Lower lobe of right lung (tissue), 2 donors: ENCODE data around the gene WNK1. TPM values are rescaled to one million over a fixed set of nuclear protein-coding genes. Genes with fewer than 3 reads are reported as not detected.

Experiments
- ATAC-seq, 2 donors: fragments of 200-7000 bp; cut with Tn5 transposase; one replicate each; pipeline ENCODE4 v1.9.1; 2020 to 2022; ENCODE audit warnings: mild to moderate bottlenecking in 2 of 2, moderate library complexity in 2 of 2
- DNase-seq: peaks from one replicate; pipeline ENCODE4 v3.0.0-alpha.2; 2020
- H3K27ac ChIP-seq: fragments of 200-600 bp; one replicate; pipeline ENCODE4 v1.8.0; 2022
- H3K27me3 ChIP-seq: fragments of 200-600 bp; one replicate; pipeline ENCODE4 v1.8.0; 2022; ENCODE audit warnings: low read depth
- H3K36me3 ChIP-seq: fragments of 200-600 bp; one replicate; pipeline ENCODE4 v1.8.0; 2022; ENCODE audit warnings: mild to moderate bottlenecking
- H3K4me1 ChIP-seq: fragments of 200-600 bp; one replicate; pipeline ENCODE4 v1.8.0; 2022
- H3K4me3 ChIP-seq: fragments of 200-600 bp; one replicate; pipeline ENCODE4 v1.8.0; 2022; ENCODE audit warnings: mild to moderate bottlenecking
- H3K9me3 ChIP-seq: fragments of 200-600 bp; one replicate; pipeline ENCODE4 v1.8.0; 2022
- CTCF ChIP-seq: fragments of 200-600 bp; IDR thresholded peaks from one replicate; pipeline ENCODE4 v1.8.0; 2022; ENCODE audit warnings: antibody characterized with exemption, mild to moderate bottlenecking
- intact Hi-C: fragments of 100-400 bp; cut with DNase I; formaldehyde crosslinking; loops from one replicate; pipeline ENCODE4 v1.11.0; 2022
- total RNA-seq: library from RNA; stranded (reverse); fragmentation: NEBNext Ultra II Directional; extraction: Animal tissue kit (Norgen Biotek cat#: 25700); gene quantifications from one replicate; pipeline ENCODE4 v1.2.1, GENCODE V29; 2021
- donor health status: DM: no; HTN: yes; CAD: no; lungs with severe emphysema.

Gene WNK1
- total RNA-seq, 1 donor from 2014 or later: 206 TPM

GRCh38 chr12:896031-896430 is 143.7 kb downstream of the WNK1 start:
- ATAC-seq: no peak
- intact Hi-C loops: no loop called here
- peaks cover 99% of the 10 kb centered on the region for H3K36me3 ChIP-seq

GRCh38 chr12:897386-897785 is 145.0 kb downstream of the WNK1 start:
- no peaks in the 10 kb centered on the region for H3K9me3 ChIP-seq
- ATAC-seq (no peak), DNase-seq (no peak)
- no peaks in the 10 kb centered on the region for H3K27me3 ChIP-seq
- peaks cover 99% of the 10 kb centered on the region for H3K36me3 ChIP-seq
- no peak overlapping the region for H3K27ac ChIP-seq
- no peaks in the 10 kb centered on the region for H3K4me1 ChIP-seq
- intact Hi-C loops: no loop called here
- H3K4me3 ChIP-seq: no peak overlapping the region
- TF ChIP-seq CTCF: no peak

More at GRCh38 chr12:896031-896430, 143.7 kb downstream of the WNK1 start:
- Histone ChIP-seq H3K27me3 (no peaks in the 10 kb centered on the region), H3K4me1 (no peaks in the 10 kb centered on the region), H3K27ac (no peak overlapping the region), H3K4me3 (no peak overlapping the region), H3K9me3 (no peaks in the 10 kb centered on the region)
- TF ChIP-seq CTCF: no peak
- no peak for DNase-seq

GRCh38 chr12:902581-902980 is 150.2 kb downstream of the WNK1 start:
- no peaks in the 10 kb centered on the region for H3K9me3 ChIP-seq
- H3K27ac ChIP-seq: no peak overlapping the region
- H3K4me1 ChIP-seq: no peaks in the 10 kb centered on the region
- H3K27me3 ChIP-seq: no peaks in the 10 kb centered on the region
- ATAC-seq: no peak
- no peak for DNase-seq
- no peak for TF ChIP-seq CTCF
- peaks cover 100% of the 10 kb centered on the region for H3K36me3 ChIP-seq
- intact Hi-C loops: no loop called here
- H3K4me3 ChIP-seq: no peak overlapping the region

- no peaks in the 10 kb centered on the region for H3K27me3 ChIP-seq
- DNase-seq: no peak
- intact Hi-C loops: no loop called here
- peaks cover 100% of the 10 kb centered on the region for H3K36me3 ChIP-seq
- no peaks in the 10 kb centered on the region for H3K9me3 ChIP-seq
- H3K27ac ChIP-seq: no peak overlapping the region
- no peaks in the 10 kb centered on the region for H3K4me1 ChIP-seq
- ATAC-seq: no peak
- no peak for TF ChIP-seq CTCF
- no peak overlapping the region for H3K4me3 ChIP-seq
Observed at GRCh38 chr12:903055-903454, 150.7 kb downstream of the WNK1 start.

- Histone ChIP-seq H3K27ac (no peak overlapping the region), H3K4me3 (no peak overlapping the region), H3K4me1 (no peaks in the 10 kb centered on the region), H3K9me3 (no peaks in the 10 kb centered on the region), H3K36me3 (peaks cover 100% of the 10 kb centered on the region), H3K27me3 (no peaks in the 10 kb centered on the region)
- TF ChIP-seq CTCF: no peak
- DNase-seq (no peak), ATAC-seq (no peak)
- intact Hi-C loops: no loop called here
Observed at GRCh38 chr12:904010-904414, 151.6 kb downstream of the WNK1 start.
